Adrenal gland (tissue), 12 donors: ENCODE data around the gene PPM1B. TPM values are rescaled to one million over a fixed set of nuclear protein-coding genes. Genes with fewer than 3 reads are reported as not detected.
"Not testable (repeated sequence)": the region's sequence is repeated elsewhere in the genome, so short reads cannot be mapped to it uniquely, and the experiment has no call there.

Source experiments
- DNase-seq, 7 donors: peaks; one replicate each; pipeline ENCODE4 v3.0.0-alpha.2; 2019 to 2020
- H3K27ac ChIP-seq, 5 donors: fragments of 200-600 bp; sonication (generic) in 4 of 5; 1 replicate in 3 of 5; 2 replicates in 2 of 5; pipeline versions ENCODE4 v1.5.1 to v1.8.0; 2016 to 2020; ENCODE audit warnings: mild to moderate bottlenecking in 1 of 5
- H3K27me3 ChIP-seq: fragments of 200-600 bp; 2 replicates; pipeline ENCODE4 v1.8.0; 2021
- H3K36me3 ChIP-seq, 2 donors: fragments of 200-600 bp; replicated peaks in 1 of 2; 1 replicate in 1 of 2; 2 replicates in 1 of 2; pipeline versions ENCODE4 v1.5.1 to v1.8.0; 2018 to 2022
- H3K4me1 ChIP-seq, 2 donors: fragments of 200-600 bp; replicated peaks in 1 of 2; 1 replicate in 1 of 2; 2 replicates in 1 of 2; pipeline versions ENCODE4 v1.5.1 to v1.8.0; 2018 to 2021
- H3K4me3 ChIP-seq, 4 donors: fragments of 200-600 bp; sonication (generic) in 3 of 4; one replicate each; pipeline ENCODE4 v1.5.1; 2016 to 2018
- H3K9me3 ChIP-seq, 3 donors: fragments of 200-600 bp; sonication (generic) in 1 of 3; replicated peaks in 1 of 3; 1 replicate in 2 of 3; 2 replicates in 1 of 3; pipeline versions ENCODE4 v1.5.1 to v1.8.0; 2016 to 2021
- POLR2A ChIP-seq, 2 donors: fragments of 450-650 bp; IDR thresholded peaks; one replicate each; pipeline ENCODE4 v1.6.1; 2017; ENCODE audit warnings: antibody characterized with exemption in 2 of 2, mild to moderate bottlenecking in 2 of 2, moderate library complexity in 1 of 2
- WGBS, 4 donors: extraction: QIAGEN DNeasy Blood & Tissue Kit in 2 of 4; methylation state at CpG; one replicate each; pipeline versions ENCODE4 v1.1.5 to v1.1.7; 2013 to 2017; 5-methylcytosine and 5-hydroxymethylcytosine counted together
- intact Hi-C, 2 donors: fragments of 100-400 bp; cut with DNase I; formaldehyde crosslinking; loops; one replicate each; pipeline versions ENCODE4 v1.14.1 to v1.15.0; 2022 to 2023
- polyA plus RNA-seq, 3 donors: library from polyadenylated mRNA; stranded (reverse); fragments of 200-250 nt in 2 of 3; fragments of 350-450 nt in 1 of 3; fragmentation: Illumina TruSeq in 1 of 3; extraction: RNeasy Lipid Tissue Mini Kit (QIAGEN cat#74804) in 1 of 3; gene quantifications; one replicate each; pipeline ENCODE4 v1.2.3, GENCODE V29; 2013 to 2014
- total RNA-seq, 9 donors: library from RNA; depleted of rRNA in 4 of 9; stranded (reverse); fragments of >200 nt in 4 of 9; fragments of 120-200 nt in 1 of 9; fragmentation: NEBNext Ultra II Directional in 1 of 9; extraction: Animal tissue kit (Norgen Biotek cat#: 25700) in 1 of 9; gene quantifications; one replicate each; pipeline versions ENCODE4 v1.1.0 to v1.2.4, GENCODE V29; 2013 to 2023
- TF ChIP-seq, protein P1 (sequence below), 6 experiments: fragments of 450-650 bp in 4 of 6; fragments of 200-600 bp in 2 of 6; sonication (generic) in 1 of 6; IDR thresholded peaks; 1 replicate in 5 of 6; 2 replicates in 1 of 6; pipeline versions ENCODE4 v1.5.1 to v1.8.0; 2016 to 2021; ENCODE audit warnings: antibody characterized with exemption in 6 of 6, mild to moderate bottlenecking in 2 of 6, moderate library complexity in 1 of 6
- donor health status: healthy with polysubstance abuse.
- donor health status: Bipolar disorder and iron deficiency.
- donor health status: DM: yes; HTN: yes; CAD: no.
- donor health status: DM: no; HTN: no; CAD: no.
- donor health status: DM: no; HTN: no; CAD: no.
- donor health status: DM: yes; HTN: yes; CAD: no.

The PPM1B gene
- total and polyA plus RNA-seq, 12 donors = 12.2 to 44.9 (median 32.6) TPM

DNA sequence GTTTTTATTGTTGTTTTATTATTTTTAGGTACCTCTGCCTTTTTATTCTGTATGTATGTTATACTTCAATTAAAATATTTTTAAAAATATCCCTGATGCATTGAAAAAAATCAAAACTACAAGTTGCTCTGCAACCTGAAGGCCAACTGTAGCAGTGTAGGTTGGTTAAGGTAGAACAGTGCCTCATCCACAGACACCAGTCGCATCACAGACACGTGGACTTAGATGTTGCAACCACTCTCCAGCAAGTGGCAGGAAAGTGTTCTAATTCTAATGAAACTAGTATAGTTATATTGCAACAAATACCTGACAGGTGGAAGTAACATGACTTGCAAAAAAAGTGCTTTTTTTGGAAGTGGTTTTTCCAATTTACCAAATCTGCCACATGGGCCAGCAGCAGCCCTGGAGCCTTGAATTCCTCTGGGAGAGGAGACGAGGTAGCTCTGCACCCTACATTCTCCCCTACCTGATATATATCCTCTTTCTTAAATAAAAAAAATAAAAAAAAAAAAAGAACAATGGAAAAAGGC lies 78.2 kb downstream of the PPM1B start:
- intact Hi-C loops = loop anchor here in 1 of 2 donors (5.0 kb wide), 1 partner anchor 45 kb away; no protein-coding TSS in a partner anchor
- Histone ChIP-seq H3K4me1 (peaks cover 0 to 9% of the 10 kb centered on the region in 2 donors), H3K27me3 (no peaks in the 10 kb centered on the region), H3K4me3 (no peak overlapping the region), H3K9me3 (no peaks in the 10 kb centered on the region), H3K36me3 (no peaks in the 10 kb centered on the region), H3K27ac (no peak overlapping the region)
- TF ChIP-seq, protein P1, sequence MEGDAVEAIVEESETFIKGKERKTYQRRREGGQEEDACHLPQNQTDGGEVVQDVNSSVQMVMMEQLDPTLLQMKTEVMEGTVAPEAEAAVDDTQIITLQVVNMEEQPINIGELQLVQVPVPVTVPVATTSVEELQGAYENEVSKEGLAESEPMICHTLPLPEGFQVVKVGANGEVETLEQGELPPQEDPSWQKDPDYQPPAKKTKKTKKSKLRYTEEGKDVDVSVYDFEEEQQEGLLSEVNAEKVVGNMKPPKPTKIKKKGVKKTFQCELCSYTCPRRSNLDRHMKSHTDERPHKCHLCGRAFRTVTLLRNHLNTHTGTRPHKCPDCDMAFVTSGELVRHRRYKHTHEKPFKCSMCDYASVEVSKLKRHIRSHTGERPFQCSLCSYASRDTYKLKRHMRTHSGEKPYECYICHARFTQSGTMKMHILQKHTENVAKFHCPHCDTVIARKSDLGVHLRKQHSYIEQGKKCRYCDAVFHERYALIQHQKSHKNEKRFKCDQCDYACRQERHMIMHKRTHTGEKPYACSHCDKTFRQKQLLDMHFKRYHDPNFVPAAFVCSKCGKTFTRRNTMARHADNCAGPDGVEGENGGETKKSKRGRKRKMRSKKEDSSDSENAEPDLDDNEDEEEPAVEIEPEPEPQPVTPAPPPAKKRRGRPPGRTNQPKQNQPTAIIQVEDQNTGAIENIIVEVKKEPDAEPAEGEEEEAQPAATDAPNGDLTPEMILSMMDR (IDR thresholded peaks at IDR 0.05) = no peak
- no peak for TF ChIP-seq POLR2A (IDR thresholded peaks at IDR 0.05)
- no peak for DNase-seq
- WGBS, 4 donors = 89 to 98% (median 95%) methylated on average over 3 of the region's 3 CpGs

DNA sequence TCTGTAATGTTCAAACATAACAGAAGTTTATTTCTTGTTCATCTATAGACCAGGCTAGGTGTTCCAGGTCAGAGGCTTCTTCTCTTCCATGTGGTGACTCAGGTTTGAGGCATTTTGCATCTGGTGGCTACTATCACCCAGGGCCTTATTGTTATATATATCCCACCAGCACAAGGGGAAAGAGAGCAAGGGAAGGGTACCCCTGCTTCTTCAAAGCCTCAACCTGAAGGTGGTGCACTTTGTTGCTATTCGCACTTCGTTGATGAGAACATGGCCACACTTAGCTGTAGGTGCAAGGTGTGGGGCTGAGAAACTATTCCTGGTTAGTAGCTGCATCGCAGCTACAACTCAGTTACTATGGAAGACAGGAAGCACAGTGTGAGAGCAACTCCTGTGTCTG lies 79.2 kb downstream of the PPM1B start:
- TF ChIP-seq, protein P1 (IDR thresholded peaks at IDR 0.05) = no peak
- no peak for TF ChIP-seq POLR2A (IDR thresholded peaks at IDR 0.05)
- intact Hi-C loops = loop anchor here in 1 of 2 donors (5.0 kb wide), 1 partner anchor 44 kb away; no protein-coding TSS in a partner anchor
- no peaks in the 10 kb centered on the region for H3K27me3 ChIP-seq
- H3K36me3 ChIP-seq = no peaks in the 10 kb centered on the region
- H3K27ac ChIP-seq = no peak overlapping the region
- peaks cover 0 to 7% (median 0%) of the 10 kb centered on the region in 3 donors for H3K9me3 ChIP-seq
- WGBS, 4 donors = 75 to 84% (median 82%) methylated on average over 3 of the region's 3 CpGs
- H3K4me3 ChIP-seq = no peak overlapping the region
- H3K4me1 ChIP-seq = peaks cover 0 to 9% of the 10 kb centered on the region in 2 donors
- DNase-seq = no peak

DNA sequence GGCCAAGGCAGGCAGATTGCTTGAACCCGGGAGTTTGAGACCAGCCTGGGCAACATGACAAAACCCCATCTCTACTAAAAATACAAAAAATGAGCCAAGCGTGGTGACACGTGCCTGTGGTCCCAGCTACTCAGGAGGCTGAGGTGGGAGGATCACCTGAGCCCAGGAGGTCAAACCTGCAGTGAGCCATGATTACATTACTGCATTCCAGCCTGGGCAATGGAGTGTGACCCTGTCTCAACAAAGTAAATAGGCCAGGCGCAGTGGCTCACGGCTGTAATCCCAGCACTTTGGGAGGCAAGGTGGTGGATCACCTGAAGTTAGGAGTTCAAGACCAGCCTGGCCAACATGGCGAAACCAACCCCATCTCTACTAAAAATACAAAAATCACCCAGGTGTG lies 80.6 kb downstream of the PPM1B start:
- not testable (repeated sequence) for DNase-seq, H3K4me1 ChIP-seq, H3K36me3 ChIP-seq, H3K4me3 ChIP-seq, H3K27ac ChIP-seq, H3K9me3 ChIP-seq, H3K27me3 ChIP-seq
- 80 to 91% (median 86%) methylated on average over 5 to 6 of the region's 6 CpGs for WGBS, 4 donors
- intact Hi-C loops = loop anchor here in 1 of 2 donors (5.0 kb wide), 1 partner anchor 43 kb away; no protein-coding TSS in a partner anchor

DNA sequence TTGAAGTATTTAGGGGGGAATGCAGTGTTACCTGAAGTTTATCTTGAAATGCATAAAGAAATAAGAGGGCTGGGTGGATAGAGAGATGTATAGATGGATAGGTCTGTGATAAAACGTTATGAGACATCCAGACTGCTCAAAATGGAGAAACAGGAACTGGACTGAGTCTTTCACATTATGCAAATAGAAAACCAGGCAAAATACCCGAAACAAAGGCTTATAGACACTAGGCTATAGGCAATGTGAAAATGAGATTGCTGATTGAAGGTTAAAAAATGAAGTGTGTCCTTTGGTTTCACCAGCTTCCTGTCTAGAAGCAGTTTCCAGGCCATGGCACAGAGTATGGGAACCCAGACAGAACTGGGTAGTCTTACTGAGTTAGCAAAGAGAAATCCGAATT lies 81.7 kb downstream of the PPM1B start:
- intact Hi-C loops = no loop called here
- DNase-seq = no peak

More for the DNA sequence above, 81.7 kb downstream of the PPM1B start:
- TF ChIP-seq, protein P1 (IDR thresholded peaks at IDR 0.05) = no peak
- no peak for TF ChIP-seq POLR2A (IDR thresholded peaks at IDR 0.05)
- 50 to 70% (median 58%) methylated on average over 3 of the region's 3 CpGs for WGBS, 4 donors
- H3K27me3 ChIP-seq = no peaks in the 10 kb centered on the region
- no peak overlapping the region for H3K4me3 ChIP-seq
- peaks cover 0 to 8% (median 0%) of the 10 kb centered on the region in 3 donors for H3K9me3 ChIP-seq
- no peaks in the 10 kb centered on the region for H3K4me1 ChIP-seq
- H3K27ac ChIP-seq = no peak overlapping the region
- H3K36me3 ChIP-seq = no peaks in the 10 kb centered on the region
